ENCODE measurements around the gene EIF2B1.
"Not testable (repeated sequence)": the region's sequence is repeated elsewhere in the genome, so short reads cannot be mapped to it uniquely, and the experiment has no call there.

EIF2B1 gene

DNA sequence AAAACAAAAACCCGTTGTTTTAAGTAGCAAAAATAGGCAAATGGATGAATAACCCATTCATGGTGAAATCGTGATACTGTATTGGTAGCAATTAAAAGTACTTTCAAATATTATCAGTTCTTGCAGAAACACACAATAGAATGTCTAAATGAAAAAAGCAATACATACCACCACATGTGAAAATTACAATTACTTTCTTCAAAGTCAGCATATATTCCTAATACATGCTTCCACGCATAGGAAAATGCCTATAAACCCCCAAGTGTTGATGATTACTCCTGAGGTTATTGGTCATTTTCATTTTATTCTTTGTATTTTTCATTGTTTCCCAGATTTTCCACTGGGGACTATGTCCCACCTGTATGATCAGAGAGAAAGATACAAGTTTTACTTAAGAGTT lies 16.3 kb downstream of the EIF2B1 start:
- DNase-seq, result no peak

DNA sequence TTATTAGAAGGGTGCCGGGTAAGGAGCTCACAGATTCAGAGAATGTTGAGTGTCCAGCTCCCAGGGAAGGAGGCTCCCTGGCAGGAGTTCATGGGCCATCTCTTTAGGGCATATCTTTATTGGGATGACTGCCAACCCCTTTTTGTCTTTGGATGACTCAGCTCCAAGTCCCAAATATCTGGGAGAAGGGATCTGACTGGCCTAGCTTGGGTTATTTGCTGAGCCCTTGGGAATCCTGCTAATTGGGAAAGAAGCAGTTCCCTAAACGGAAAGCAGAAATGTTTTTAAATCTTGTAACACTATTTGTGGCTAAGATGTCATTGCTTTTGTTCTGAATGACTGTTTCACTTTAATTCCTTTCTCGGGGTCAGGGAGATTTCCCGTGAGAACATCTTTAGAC lies 19.0 kb downstream of the EIF2B1 start:
- no peak for DNase-seq

DNA sequence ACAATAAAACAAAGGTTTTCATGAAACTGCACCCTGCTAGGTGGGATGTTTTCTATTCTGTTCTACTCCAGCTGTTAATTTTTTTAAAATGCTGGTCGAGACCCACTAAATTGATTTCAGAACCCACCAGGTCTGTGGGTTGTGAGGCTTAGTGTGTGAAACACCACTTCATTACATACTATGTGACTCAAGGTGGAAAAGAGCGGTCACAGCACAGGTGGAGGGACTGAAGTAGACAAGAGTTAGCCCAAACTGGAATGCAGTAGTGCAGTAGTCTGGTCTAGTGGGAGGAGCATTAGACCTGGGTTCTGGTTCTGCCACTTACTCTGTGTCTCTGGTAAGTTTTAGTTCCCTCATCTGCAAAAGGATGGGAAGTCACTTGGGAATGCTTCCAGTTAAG lies 19.4 kb downstream of the EIF2B1 start:
- DNase-seq, result no peak

DNA sequence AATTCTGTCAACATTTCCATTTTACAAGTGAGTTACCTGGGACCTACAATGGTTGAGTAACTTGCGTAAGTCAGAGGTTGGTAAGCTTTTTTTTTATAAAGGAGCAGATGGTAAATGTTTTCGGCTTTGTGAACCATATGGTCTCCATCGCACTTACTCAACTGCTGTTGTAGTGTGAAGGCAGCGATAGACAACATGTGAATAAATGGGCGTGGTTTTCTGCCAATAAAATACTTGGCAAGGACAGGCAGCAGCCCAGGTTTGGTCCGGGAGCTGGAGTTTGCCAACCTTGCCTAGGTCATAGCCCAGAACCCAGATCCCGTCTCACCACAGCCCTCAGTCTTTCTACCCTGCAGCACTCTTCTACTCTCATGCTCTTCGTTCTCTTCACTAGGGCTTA lies 25.3 kb downstream of the EIF2B1 start:
- DNase-seq, result no peak

DNA sequence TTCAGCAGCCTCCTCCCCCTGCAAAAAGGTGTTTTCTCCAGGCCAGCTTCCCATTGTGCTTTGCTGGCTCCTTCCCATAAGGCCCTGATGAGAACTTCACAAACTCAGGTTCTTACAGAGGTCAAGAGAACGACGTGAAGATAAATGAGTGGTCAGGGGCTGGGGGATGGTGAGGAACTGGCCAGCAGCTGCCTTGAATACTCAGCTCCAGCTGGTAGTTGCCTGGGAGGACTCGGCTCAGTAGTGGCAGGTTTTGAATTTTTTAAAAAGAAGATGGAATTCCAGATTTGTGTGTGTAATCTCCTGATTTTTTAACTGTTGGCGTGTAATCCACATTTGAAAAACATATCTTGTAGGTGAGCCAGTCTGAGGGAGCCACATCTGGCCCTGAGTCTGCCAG lies 25.7 kb downstream of the EIF2B1 start:
- DNase-seq, result no peak

DNA sequence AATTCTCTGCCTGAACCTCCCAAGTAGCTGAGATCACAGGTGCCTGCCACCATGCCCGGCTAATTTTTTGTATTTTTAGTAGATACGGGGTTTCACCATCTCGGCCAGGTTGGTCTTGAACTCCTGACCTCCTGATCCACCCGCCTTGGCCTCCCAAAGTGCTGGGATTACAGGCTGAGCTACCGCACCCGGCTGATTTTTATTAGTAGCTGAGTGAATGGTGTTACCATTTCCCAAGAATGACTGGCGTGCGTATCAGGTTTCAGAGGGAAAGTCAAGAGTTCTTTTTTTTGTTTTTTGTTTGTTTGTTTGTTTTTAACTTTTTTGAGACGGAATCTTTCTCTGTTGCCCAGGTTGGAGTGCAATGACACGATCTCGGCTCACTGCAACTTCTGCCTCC lies 30.0 kb downstream of the EIF2B1 start:
- not testable (repeated sequence) for DNase-seq

DNA sequence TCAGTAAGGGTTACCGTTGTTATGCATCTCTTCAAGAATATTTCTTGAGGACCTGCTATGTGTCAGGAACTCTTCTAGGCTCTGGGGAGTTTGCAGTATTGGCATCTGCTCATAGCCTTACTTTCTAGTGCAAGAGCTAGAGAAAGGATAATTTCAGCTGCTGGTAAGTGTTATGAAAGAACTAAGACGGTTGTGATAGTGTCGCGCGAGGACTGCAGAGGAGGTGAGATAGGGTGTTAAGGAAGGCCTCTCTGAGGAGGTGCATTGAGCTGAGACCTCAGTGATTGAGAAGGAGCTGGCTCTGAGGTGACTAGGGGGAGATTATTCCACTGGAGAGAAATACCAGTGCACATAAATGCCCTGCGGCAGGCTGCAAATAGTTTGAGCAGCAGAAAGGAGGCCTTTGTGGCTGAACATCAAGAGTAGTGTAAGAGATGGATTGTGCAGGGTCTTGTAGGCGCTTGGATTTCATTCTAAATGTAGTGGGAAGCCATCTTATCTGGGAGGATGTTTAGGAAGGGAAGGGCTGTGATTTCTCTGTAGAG lies 30.8 kb downstream of the EIF2B1 start:
- no peak for DNase-seq

DNA sequence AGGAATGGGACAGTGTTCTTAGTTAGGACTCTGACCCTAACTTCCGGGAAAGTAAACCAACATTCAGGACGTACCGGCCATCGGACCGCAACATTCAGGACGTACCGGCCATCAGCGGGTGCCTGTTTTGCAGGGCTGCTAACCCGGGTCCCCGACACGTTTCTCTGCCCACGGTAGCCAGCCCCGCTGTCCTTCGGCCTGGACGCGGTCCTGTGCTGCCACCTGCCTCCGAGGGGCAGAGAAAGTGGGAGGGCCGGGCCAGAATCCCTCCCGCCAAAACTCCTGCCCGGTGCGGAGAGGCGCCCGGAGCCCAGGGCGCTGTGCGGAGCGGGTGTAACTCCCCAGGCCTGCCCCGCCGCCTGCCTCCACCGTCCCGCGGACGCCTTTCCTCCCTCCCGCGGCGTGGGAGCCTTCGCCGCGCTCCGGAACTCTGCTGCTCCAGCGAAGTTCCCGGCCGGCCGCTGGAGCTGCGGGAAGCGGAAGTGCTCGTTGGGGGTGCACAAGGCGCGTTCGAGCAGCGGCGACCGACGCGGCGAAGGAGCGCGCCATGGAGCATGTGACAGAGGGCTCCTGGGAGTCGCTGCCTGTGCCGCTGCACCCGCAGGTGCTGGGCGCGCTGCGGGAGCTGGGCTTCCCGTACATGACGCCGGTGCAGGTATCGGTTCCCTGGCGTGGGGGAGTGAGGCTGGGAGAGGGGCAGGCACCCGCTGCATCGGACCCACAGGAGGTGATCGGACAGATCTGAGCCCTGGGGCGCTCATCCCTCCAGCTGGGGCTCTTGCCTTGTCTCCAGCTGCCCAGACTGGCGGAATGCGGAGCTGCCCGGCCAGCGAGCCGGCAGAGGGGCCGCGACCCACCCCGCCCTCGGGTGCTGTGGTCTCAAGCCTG lies 31.6 kb downstream of the EIF2B1 start, which contains the start of gene DDX55:
Gene DDX55 (plus strand): TSS at position 498 of the 888 bp plus-strand sequence. CDS start 50 bp downstream, at position 548.
- peak; percentile 85 for DNase-seq

DNA sequence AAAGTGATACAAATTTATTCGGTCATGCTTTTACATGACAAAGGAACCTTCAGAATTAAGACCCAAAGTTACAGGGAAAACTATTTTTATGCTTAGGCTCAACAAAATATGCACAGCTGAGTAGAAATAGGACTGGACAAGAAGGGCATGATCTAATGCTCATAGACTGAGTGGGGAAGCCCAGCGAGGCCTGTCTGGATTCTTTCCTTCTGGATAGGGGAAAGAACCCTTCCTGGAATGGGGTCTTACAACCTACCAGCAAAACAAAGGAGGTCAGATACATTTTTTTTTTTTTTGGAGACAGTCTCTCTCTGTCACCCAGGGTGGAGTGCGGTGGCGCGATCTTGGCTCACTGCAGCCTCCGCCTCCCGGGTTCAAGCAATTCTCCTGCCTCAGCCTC lies 33.8 kb downstream of the EIF2B1 start:
- DNase-seq, result no peak

DNA sequence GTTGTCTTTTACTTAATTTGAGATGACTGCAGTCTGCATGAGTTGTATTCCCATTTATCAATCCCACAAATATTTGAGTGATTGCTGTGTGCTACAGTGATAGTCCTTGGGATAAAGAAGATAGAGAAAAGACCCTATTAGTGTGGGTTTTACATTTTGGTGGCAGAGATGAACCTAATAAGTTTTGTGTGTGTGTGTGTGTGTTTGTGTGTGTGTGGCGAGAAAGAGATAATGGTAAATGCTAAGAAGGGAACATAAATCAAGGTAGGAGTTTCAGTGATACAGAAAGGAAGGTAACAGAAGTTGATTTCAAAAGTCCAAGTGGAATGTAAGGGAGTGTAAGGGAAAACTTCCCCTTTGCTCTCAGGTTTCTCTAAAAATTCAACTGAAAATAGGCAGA lies 34.2 kb downstream of the EIF2B1 start:
- no peak for DNase-seq

DNA sequence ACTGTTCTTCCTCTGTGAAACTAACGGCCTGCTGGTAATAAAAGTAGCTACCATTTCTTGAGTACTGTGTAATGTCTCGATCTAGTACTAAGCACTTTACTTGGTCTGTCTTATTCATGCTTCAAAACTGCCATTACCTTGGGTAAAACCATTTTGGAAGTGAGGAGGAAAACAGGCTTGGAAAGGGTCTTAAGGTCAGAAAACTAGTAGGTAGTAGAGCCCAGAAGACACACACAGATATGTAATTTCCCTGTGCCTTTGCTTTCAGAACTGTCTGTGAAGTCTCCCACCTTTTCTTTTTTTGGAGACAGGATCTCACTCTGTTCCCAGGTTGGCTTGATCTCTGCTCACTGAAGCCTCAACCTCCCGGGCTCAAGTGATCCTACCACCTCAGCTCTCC lies 35.0 kb downstream of the EIF2B1 start:
- no peak for DNase-seq

DNA sequence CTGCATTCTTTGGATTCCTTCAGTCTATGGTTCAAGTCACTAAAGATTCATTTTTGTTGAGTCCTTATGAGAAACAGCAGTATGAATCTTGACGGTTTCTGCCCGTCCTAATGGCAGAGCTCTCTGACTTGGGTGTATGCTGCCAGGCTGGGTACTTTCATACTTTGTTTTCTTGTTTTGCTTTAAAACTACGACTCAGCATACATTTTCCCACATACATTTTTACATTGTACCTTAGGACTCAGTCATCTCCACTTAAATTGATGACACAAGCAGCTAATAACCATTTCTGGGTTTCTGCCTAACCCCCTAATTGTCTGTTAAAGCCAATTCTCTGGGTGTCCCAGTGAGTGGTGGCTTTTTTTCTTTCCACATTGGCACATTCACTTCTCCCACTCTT lies 36.4 kb downstream of the EIF2B1 start:
- no peak for DNase-seq

DNA sequence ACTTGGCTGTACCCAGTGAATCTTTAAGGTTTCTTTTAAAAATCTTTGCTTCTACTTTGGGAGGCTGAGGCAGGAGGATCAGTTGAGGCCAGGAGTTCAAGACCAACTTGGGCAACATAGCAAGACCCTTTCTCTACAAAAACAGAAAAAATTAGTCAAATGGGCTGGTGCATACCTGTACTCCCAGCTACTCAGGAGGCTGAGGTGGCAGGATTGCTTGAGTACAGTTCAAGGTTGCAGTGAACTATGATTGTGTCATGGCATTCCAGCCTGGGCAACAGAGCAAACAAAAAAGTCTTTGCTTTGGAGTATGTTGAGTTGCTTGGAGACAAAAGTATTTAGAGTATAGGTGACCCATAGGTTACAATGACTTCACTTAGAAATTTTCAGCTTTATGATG lies 37.8 kb downstream of the EIF2B1 start:
- DNase-seq, result no peak

DNA sequence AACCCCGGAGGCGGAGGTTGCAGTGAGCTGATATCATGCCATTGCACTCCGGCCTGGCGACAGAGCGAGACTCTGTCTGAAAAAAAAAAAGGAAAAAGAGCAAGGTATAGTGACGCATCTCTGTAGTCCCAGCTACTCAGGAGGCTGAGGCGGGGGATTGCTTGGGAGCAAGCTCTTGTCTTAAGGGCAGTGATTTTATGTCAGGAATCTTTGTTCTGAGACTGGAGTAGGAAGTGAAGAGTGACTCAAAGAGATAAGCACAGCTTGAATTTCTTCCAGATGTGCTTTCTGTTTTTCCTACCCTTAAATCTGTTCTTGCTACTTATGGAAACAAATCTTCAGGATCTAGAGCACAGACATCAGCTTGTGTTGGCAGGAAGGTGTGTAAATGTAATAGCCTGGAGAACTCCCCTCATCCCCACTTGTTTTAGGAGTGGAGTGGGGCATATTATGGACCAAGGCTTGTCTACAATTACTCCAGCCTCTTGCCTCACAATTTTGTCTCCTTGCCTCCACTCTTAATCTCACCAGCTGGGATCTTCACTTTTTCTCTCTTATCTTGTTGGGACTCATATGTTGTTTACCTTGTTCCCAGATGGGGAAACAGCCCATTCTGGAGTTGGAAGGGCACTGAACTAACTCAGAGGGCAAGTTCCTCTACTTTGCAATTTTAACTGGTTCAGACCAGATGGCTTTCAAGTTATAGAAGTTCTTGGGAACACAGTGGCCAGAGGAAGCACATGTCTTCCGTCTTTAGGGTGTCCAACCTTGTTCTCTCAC lies 41.6 kb downstream of the EIF2B1 start:
- no peak for DNase-seq

DNA sequence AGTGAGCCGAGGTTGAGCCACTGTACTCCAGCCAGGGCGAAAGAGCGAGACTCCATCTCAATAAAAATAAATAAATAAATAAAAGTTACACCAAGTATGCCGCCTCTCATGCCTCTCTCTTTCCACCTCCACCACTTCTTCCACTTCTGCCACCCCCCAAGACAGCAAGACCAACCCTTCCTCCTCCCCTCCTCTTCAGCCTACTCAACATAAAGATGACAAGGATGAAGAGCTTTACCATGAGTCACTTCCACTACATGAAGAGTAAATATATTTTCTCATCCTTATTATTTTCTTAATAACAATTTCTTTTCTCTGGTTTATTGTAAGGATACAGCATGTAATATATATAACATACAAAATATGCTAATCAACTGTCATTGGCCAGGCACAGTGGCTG lies 52.7 kb downstream of the EIF2B1 start:
- no peak for DNase-seq

DNA sequence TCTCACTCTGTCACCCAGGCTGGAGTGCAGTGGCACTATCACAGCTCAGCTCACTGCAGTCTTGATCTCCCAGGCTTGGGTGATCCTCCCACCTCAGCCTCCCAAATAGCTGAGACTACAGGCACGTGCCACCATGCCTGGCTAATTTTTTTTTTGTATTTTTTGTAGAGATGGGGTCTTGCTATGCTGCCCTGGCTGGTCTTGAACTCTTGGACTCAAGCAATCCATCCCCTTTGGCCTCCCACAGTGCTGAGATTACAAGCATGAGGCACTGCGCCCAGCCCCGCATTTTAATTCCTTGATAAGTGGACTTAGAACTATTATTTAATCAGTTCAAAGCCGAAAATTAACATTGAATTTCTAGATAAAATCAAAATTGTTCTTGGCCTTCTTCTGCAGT lies 54.7 kb downstream of the EIF2B1 start:
- DNase-seq, result not testable (repeated sequence)

DNA sequence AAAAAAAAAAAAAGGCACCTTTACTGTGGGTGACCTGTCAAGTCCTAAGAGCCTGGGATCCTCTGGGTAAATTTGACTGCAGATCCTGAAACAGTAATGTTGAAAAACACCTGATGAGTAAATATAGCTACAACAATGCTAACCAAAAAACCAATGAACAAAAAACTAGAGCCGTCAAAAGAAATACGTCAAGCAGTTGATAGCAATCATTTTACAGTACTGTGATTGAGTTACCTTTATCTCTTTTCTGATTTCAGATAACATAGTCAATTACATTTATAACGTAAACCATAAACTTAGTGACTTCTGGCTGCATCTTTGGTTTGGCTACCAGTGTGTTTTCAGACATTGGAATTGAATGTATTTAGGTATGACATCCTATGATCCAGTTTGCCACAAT lies 55.2 kb downstream of the EIF2B1 start:
- DNase-seq, result no peak

DNA sequence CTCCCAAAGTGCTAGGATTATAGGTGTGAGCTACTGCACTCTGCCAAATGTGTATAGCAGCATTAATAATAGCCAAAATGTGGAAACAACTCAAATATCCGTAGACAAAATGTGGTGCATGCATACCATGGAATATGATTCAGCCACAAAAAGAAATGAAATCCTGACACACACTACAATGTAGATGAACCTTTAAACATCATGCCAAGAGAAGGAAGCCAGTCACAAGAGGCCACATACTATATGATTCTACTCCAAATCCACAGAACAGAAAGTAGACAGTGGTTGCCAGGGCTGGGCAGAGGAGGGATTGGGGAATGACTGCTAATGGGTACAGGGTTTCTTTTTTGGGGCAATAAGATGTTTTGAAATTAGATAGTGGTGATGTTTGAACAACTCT lies 56.9 kb downstream of the EIF2B1 start:
- DNase-seq, result no peak

DNA sequence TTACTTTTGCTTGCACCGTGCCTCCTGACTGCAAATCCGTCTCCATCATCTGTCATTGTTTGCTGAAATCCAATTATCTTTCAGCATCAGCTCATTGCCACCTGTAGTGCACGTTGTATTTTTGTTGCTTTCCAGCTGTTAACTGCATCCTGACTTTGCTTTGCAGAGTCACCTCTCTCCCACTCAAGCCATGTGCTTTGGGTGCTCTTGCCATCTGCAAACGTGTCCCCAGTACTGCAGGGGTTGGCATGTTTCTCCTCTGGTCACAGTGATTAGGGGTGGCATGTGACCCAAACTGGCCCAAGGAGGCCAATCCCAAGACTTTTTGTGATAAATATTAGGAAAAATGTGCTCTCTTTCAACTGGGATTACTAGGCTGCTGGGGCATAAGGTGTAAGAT lies 59.6 kb downstream of the EIF2B1 start:
- no peak for DNase-seq

DNA sequence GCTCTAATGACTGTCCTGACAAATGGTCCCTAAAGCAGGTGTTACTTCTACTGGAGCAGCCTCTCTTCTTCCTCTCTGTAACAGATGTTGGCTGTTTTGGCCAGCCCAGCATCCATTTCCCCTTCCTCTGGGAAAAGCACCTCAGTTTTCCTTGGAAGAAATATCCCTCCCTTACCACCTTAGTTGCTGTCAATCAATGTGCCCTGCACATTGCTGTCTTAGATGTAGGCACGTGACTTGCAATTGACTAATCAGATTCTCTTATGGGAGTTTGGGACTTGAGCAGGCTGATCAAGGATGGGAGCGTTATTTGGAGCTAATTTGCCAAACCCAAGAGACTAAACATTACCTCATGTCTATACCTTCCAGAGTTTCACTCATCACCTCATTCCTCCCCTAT lies 61.1 kb downstream of the EIF2B1 start:
- no peak for DNase-seq

DNA sequence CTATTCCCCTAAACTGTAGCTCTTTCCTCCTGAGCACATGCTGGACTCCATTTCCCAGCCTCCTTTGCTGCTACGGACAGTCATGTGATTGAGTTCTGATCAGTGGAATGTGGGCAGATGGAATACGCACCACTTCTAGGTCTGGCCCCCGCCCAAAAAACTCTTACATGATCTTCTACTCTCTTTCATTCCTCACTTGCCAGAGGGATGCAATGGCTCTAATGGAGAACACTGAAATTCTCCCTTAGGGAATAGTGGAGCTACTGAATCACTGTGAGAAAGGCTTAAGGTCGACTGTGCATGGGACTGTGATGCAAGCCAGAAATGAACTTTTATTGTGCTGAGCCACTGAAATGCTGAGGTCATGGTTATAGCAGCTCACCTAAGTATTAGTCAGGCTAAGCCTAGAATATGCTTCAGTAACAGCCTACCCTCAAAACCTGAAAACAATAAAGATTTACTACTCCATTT lies 62.1 kb downstream of the EIF2B1 start:
- no peak for DNase-seq

All from activated CD4-positive, CD25-positive, alpha-beta regulatory T cell treated with anti-CD3 and anti-CD28 coated beads, Interleukin-2, amount 50 U/mL, for 72 hours (primary cell).